MM.1S (cell line): ENCODE measurements around the gene SUPT16H.
A peak's percentile ranks its signal among the peaks of the same experiment; 100 is the strongest.

Experiments used
- DNase-seq: peaks from one replicate; pipeline ENCODE4 v3.0.0-alpha.2; 2015
- H2AFZ ChIP-seq: fragments of 300-600 bp; sonication (generic); 2 replicates; pipeline ENCODE4 v1.6.0; 2016; ENCODE audit warnings: antibody characterized with exemption, low read length
- H3F3A ChIP-seq: fragments of 300-600 bp; sonication (generic); 2 replicates; pipeline ENCODE4 v1.6.1; 2016; ENCODE audit warnings: mild to moderate bottlenecking, antibody characterized with exemption, low read length, moderate library complexity, mixed read lengths; ENCODE audit not compliant: insufficient read depth
- H3K27ac ChIP-seq: fragments of 300-600 bp; sonication (generic); 2 replicates; pipeline ENCODE4 v1.5.1; 2016; ENCODE audit warnings: mild to moderate bottlenecking, low read length
- H3K27me3 ChIP-seq: fragments of 300-600 bp; sonication (generic); replicated peaks from 2 replicates; pipeline ENCODE4 v1.6.0; 2016; ENCODE audit warnings: low read length; ENCODE audit not compliant: insufficient read depth
- H3K36me3 ChIP-seq: fragments of 300-600 bp; sonication (generic); replicated peaks from 2 replicates; pipeline ENCODE4 v1.6.1; 2016; ENCODE audit warnings: mild to moderate bottlenecking, low read length, mixed read lengths; ENCODE audit not compliant: insufficient read depth
- H3K4me1 ChIP-seq: fragments of 300-600 bp; sonication (generic); 2 replicates; pipeline ENCODE4 v1.6.1; 2016; ENCODE audit warnings: low read length, mixed read lengths
- H3K4me2 ChIP-seq: fragments of 300-600 bp; sonication (generic); 2 replicates; pipeline ENCODE4 v1.6.0; 2016; ENCODE audit warnings: low read depth, low read length
- H3K4me3 ChIP-seq: fragments of 300-600 bp; sonication (generic); 2 replicates; pipeline ENCODE4 v1.5.1; 2016; ENCODE audit warnings: low read length, mixed read lengths
- H3K79me2 ChIP-seq: fragments of 300-600 bp; sonication (generic); 2 replicates; pipeline ENCODE4 v1.6.1; 2016; ENCODE audit warnings: mixed run types, low read length, mixed read lengths
- H3K9ac ChIP-seq: fragments of 300-600 bp; sonication (generic); 2 replicates; pipeline ENCODE4 v1.6.1; 2016; ENCODE audit warnings: low read length, mixed read lengths
- H3K9me2 ChIP-seq: fragments of 300-600 bp; sonication (generic); replicated peaks from 2 replicates; pipeline ENCODE4 v1.6.1; 2016; ENCODE audit warnings: mild to moderate bottlenecking, low read length, mixed read lengths; ENCODE audit not compliant: insufficient read depth
- H3K9me3 ChIP-seq: fragments of 300-600 bp; sonication (generic); replicated peaks from 2 replicates; pipeline ENCODE4 v1.6.1; 2016; ENCODE audit warnings: mild to moderate bottlenecking, low read length, mixed read lengths; ENCODE audit not compliant: insufficient read depth
- H4K20me1 ChIP-seq: fragments of 300-600 bp; sonication (generic); 2 replicates; pipeline ENCODE4 v1.6.1; 2016; ENCODE audit warnings: mild to moderate bottlenecking, low read length, moderate library complexity, mixed read lengths; ENCODE audit not compliant: insufficient read depth
- EZH2 ChIP-seq: fragments of 300-600 bp; sonication (generic); optimal IDR thresholded peaks from 2 replicates; pipeline ENCODE3; 2017; ENCODE audit warnings: low read depth, mild to moderate bottlenecking, antibody characterized with exemption, low read length, mixed read lengths
- EZH2phosphoT487 ChIP-seq: fragments of 300-600 bp; sonication (generic); IDR thresholded peaks from 2 replicates; pipeline ENCODE4 v1.6.1; 2018; ENCODE audit warnings: antibody characterized with exemption, low read length
- TF ChIP-seq, protein P1 (sequence below): fragments of 300-600 bp; sonication (generic); IDR thresholded peaks from 2 replicates; pipeline ENCODE4 v1.5.1; 2016; ENCODE audit warnings: antibody characterized with exemption, low read length, mixed read lengths

The SUPT16H gene

DNA sequence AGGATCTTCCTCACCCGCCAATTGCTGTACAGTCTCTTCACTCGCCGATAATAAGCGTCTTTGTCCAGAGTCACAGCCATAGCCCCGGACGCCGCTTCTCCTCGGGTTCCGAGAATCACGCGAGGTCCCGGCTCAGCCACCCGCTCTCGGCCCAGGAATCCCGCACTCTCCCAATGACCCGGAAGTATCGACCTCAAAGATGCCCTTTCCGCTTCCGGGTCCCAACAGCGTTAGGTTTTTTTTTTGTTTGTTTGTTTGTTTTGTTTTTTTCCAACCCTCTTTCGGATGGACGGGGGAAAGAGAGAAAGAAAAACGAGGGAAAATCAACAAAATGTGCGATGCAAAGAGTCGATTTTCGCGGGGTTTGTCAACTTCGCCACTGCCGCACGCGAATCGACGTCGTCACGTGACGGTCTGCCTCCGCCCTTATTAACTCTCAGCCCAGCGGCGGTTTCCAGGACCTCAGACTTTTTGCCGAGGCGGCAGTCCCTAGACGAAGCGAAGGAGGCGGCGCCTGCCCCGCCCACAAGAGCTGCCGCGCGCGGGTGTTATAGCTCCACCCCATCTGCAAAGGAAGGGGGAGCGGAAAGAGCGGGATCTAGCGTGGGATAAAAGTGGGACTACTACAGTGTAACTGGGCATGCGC, at the start of gene SUPT16H:
Gene SUPT16H, minus strand, starts transcription at position 172 of the 646 bp plus-strand sequence. Its CDS starts 92 bp downstream, at position 80.
- Histone ChIP-seq H4K20me1 (no peaks in the 10 kb centered on the region), H3K4me3 (peak within 1 kb of the TSS; percentile 87), H3K9ac (peak within 1 kb of the TSS; percentile 88), H3K79me2 (peaks cover 47% of the 10 kb centered on the region), H3K27ac (peak within 1 kb of the TSS; percentile 88), H3K36me3 (no peaks in the 10 kb centered on the region; the same call in 1 of the 2 replicates), H3K4me1 (peaks cover 10% of the 10 kb centered on the region; the same call in 1 of the 2 replicates), H3K4me2 (peak within 1 kb of the TSS; percentile 84), H2AFZ (peak within 1 kb of the TSS; percentile 82), H3K9me2 (no peaks in the 10 kb centered on the region), H3F3A (peaks cover 18% of the 10 kb centered on the region), H3K9me3 (no peaks in the 10 kb centered on the region), H3K27me3 (no peaks in the 10 kb centered on the region)
- peak; percentile 94 for DNase-seq
- TF ChIP-seq EZH2, result no peak
- TF ChIP-seq, protein P1, sequence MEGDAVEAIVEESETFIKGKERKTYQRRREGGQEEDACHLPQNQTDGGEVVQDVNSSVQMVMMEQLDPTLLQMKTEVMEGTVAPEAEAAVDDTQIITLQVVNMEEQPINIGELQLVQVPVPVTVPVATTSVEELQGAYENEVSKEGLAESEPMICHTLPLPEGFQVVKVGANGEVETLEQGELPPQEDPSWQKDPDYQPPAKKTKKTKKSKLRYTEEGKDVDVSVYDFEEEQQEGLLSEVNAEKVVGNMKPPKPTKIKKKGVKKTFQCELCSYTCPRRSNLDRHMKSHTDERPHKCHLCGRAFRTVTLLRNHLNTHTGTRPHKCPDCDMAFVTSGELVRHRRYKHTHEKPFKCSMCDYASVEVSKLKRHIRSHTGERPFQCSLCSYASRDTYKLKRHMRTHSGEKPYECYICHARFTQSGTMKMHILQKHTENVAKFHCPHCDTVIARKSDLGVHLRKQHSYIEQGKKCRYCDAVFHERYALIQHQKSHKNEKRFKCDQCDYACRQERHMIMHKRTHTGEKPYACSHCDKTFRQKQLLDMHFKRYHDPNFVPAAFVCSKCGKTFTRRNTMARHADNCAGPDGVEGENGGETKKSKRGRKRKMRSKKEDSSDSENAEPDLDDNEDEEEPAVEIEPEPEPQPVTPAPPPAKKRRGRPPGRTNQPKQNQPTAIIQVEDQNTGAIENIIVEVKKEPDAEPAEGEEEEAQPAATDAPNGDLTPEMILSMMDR, result no peak
- TF ChIP-seq EZH2phosphoT487, result no peak

DNA sequence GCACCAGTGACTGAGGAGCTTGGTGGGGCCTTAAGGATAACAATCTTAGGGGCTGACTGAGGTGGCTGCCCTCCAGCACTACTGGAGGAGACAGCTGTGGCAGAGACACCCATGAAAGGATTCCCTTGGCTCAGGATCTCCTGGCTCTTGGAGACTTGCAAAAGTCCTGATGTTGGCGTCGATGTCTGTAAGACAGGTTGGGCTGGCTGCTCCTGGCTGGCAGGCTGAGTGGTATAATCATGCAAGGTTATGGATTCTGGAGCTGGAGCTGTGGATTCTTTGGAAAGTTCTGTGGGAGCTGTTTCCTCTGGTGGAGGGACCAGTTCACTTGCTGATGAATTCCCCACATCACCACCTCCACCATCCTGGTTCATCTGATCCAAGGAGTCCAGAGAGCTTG, 47.3 kb upstream of the SUPT16H start:
- H2AFZ ChIP-seq, result no peak overlapping the region
- H3K27ac ChIP-seq, result no peak overlapping the region
- H4K20me1 ChIP-seq, result no peaks in the 10 kb centered on the region
- no peak for DNase-seq
- no peak overlapping the region for H3K4me2 ChIP-seq
- no peaks in the 10 kb centered on the region for H3K27me3 ChIP-seq
- peaks cover 40% of the 10 kb centered on the region for H3K79me2 ChIP-seq
- no peak overlapping the region for H3K4me3 ChIP-seq
- no peaks in the 10 kb centered on the region for H3K9me2 ChIP-seq
- H3K4me1 ChIP-seq, result 0 out of 2 replicates have a peak, but pooled peaks cover 2% of the 10 kb centered on the region
- no peaks in the 10 kb centered on the region for H3K9me3 ChIP-seq
- 0 out of 2 replicates have a peak, but pooled peaks cover 2% of the 10 kb centered on the region for H3K36me3 ChIP-seq
- no peak overlapping the region for H3K9ac ChIP-seq
- H3F3A ChIP-seq, result no peaks in the 10 kb centered on the region
- TF ChIP-seq, protein P1, result no peak
- no peak for TF ChIP-seq EZH2phosphoT487

DNA sequence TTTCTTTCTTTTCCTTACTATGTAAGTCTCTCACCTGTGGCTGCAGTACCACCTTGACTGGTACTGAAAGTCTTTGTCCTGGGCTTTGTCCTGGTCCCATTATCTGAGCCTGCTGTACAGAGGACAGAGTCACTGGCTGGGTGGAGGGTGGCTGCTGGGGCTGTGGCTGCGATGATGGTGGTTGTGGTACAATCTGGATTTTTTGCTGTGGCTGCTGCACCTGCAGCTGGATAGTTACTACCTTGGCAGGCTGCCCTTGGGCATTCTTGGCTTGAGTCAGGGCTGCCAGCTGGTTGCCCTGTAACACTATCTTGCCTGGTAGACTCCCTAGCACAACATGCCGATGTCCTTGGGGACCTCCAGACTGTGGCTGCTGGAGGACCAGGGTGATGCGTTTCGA, 45.1 kb upstream of the SUPT16H start:
- H4K20me1 ChIP-seq, result no peaks in the 10 kb centered on the region
- H3K9ac ChIP-seq, result no peak overlapping the region
- no peaks in the 10 kb centered on the region for H3K9me2 ChIP-seq
- no peaks in the 10 kb centered on the region for H3K27me3 ChIP-seq
- no peaks in the 10 kb centered on the region for H3K4me1 ChIP-seq
- H3F3A ChIP-seq, result no peaks in the 10 kb centered on the region
- H3K4me3 ChIP-seq, result no peak overlapping the region
- DNase-seq, result no peak
- peaks cover 2% of the 10 kb centered on the region; the same call in 1 of the 2 replicates for H3K36me3 ChIP-seq
- TF ChIP-seq EZH2phosphoT487 (no peak), EZH2 (no peak)
- TF ChIP-seq, protein P1, result no peak
- peaks cover 19% of the 10 kb centered on the region for H3K79me2 ChIP-seq
- no peak overlapping the region for H3K27ac ChIP-seq
- no peaks in the 10 kb centered on the region for H3K9me3 ChIP-seq
- H2AFZ ChIP-seq, result no peak overlapping the region
- no peak overlapping the region for H3K4me2 ChIP-seq
